HG02610 (cell line): ENCODE results near the gene TSPAN17.
"Not testable (repeated sequence)": the region's sequence is repeated elsewhere in the genome, so short reads cannot be mapped to it uniquely, and the experiment has no call there.

Experiments used
- ATAC-seq: cut with Tn5 transposase; IDR thresholded peaks from one replicate; pipeline ENCODE4 v1.9.1; 2021; ENCODE audit warnings: mild to moderate bottlenecking, moderate library complexity; ENCODE audit not compliant: unreplicated experiment

TSPAN17 gene

GRCh38 chr5:176647030-176647842, at the start of gene TSPAN17:
TSS of gene TSPAN17 (plus strand) at chr5:176647484. CDS start at chr5:176647616, 132 bp downstream.
- ATAC-seq: peak; percentile 94

GRCh38 chr5:176599749-176600430, 47.4 kb upstream of the TSPAN17 start:
- not testable (repeated sequence) for ATAC-seq

GRCh38 chr5:176601901-176602482, 45.3 kb upstream of the TSPAN17 start:
- no peak for ATAC-seq

GRCh38 chr5:176603091-176603490, 44.2 kb upstream of the TSPAN17 start:
- ATAC-seq: no peak

GRCh38 chr5:176606032-176606431, 41.3 kb upstream of the TSPAN17 start:
- no peak for ATAC-seq

GRCh38 chr5:176606875-176607274, 40.4 kb upstream of the TSPAN17 start:
- ATAC-seq: no peak

GRCh38 chr5:176608142-176608705, 39.1 kb upstream of the TSPAN17 start:
- ATAC-seq: no peak

GRCh38 chr5:176608937-176609723, 38.2 kb upstream of the TSPAN17 start:
- peak; percentile 29 for ATAC-seq

- ATAC-seq: peak; percentile 55
Measured at GRCh38 chr5:176609724-176610434, 37.4 kb upstream of the TSPAN17 start, which contains the start of gene GPRIN1. TSS of gene GPRIN1 (minus strand) at chr5:176610156. CDS start at chr5:176599834, 10,322 bp downstream.

GRCh38 chr5:176610435-176610773, 36.9 kb upstream of the TSPAN17 start:
- no peak for ATAC-seq

- ATAC-seq: no peak
Measured at GRCh38 chr5:176611435-176611834, 35.8 kb upstream of the TSPAN17 start.

GRCh38 chr5:176612008-176612407, 35.3 kb upstream of the TSPAN17 start:
- ATAC-seq: no peak

- no peak for ATAC-seq
Measured at GRCh38 chr5:176612855-176613254, 34.4 kb upstream of the TSPAN17 start.

- ATAC-seq: no peak
Measured at GRCh38 chr5:176614805-176615478, 32.3 kb upstream of the TSPAN17 start.

GRCh38 chr5:176616511-176616910, 30.8 kb upstream of the TSPAN17 start:
- no peak for ATAC-seq

- ATAC-seq: no peak
Measured at GRCh38 chr5:176618783-176619182, 28.5 kb upstream of the TSPAN17 start.

GRCh38 chr5:176619203-176619568, 28.1 kb upstream of the TSPAN17 start:
- ATAC-seq: peak; percentile 65

- no peak for ATAC-seq
Measured at GRCh38 chr5:176619569-176620332, 27.5 kb upstream of the TSPAN17 start.
